Activated gamma-delta T cell treated with Interleukin-2 at 50 U/mL for 16 hours (primary cell): Measurements from ENCODE around the gene MCF2L.

Experiments used
- DNase-seq: peaks from one replicate; pipeline ENCODE4 v3.0.0-alpha.2; 2020

Gene MCF2L

GRCh38 chr13:113118261-113119021 lies 149.4 kb downstream of the MCF2L start:
- DNase-seq: no peak

- DNase-seq: no peak
Measured at GRCh38 chr13:113119166-113119821, 150.3 kb downstream of the MCF2L start.

GRCh38 chr13:113119822-113120189 lies 150.8 kb downstream of the MCF2L start:
- no peak for DNase-seq

GRCh38 chr13:113120300-113121182 lies 151.5 kb downstream of the MCF2L start:
- DNase-seq: no peak

- no peak for DNase-seq
Measured at GRCh38 chr13:113121183-113121927, 152.3 kb downstream of the MCF2L start.

GRCh38 chr13:113121928-113122471 lies 153.0 kb downstream of the MCF2L start:
- DNase-seq: no peak

GRCh38 chr13:113122550-113123225 lies 153.7 kb downstream of the MCF2L start, which contains the start of gene F10:
Gene F10 (plus strand): TSS chr13:113122799. CDS start chr13:113122856, 57 bp downstream.
- DNase-seq: no peak

- no peak for DNase-seq
Measured at GRCh38 chr13:113123226-113124201, 154.5 kb downstream of the MCF2L start.

GRCh38 chr13:113124211-113124970 lies 155.4 kb downstream of the MCF2L start:
- no peak for DNase-seq

GRCh38 chr13:113125506-113126264 lies 156.7 kb downstream of the MCF2L start:
- DNase-seq: no peak

- no peak for DNase-seq
Measured at GRCh38 chr13:113126265-113127150, 157.5 kb downstream of the MCF2L start.

GRCh38 chr13:113129480-113129879 lies 160.5 kb downstream of the MCF2L start:
- no peak for DNase-seq

GRCh38 chr13:113129921-113130750 lies 161.1 kb downstream of the MCF2L start:
- DNase-seq: no peak

- no peak for DNase-seq
Measured at GRCh38 chr13:113135281-113135760, 166.3 kb downstream of the MCF2L start.

- no peak for DNase-seq
Measured at GRCh38 chr13:113137691-113138298, 168.8 kb downstream of the MCF2L start.
